CD4-positive, alpha-beta T cell treated with Interferon alpha-2 for 1 hour (primary cell): ENCODE measurements around the gene HPS4.
"Not testable (repeated sequence)": the region's sequence is repeated elsewhere in the genome, so short reads cannot be mapped to it uniquely, and the experiment has no call there.

Experiments used
- DNase-seq, 2 donors: peaks; one replicate each; pipeline ENCODE4 v3.0.0-alpha.2; 2020 to 2022

Gene HPS4

GRCh38 chr22:26483439-26484359 is at the start of gene HPS4, which contains the start of gene SRRD:
TSS of gene HPS4 (minus strand) at chr22:26483783. CDS start at chr22:26481762, 2,021 bp downstream.
TSS of gene SRRD (plus strand) at chr22:26483877. CDS start at chr22:26483891, 14 bp downstream.
- DNase-seq: peak; percentile 92 to 95

- no peak for DNase-seq
Measured at GRCh38 chr22:26529345-26529744, 45.8 kb upstream of the HPS4 start.

DNA sequence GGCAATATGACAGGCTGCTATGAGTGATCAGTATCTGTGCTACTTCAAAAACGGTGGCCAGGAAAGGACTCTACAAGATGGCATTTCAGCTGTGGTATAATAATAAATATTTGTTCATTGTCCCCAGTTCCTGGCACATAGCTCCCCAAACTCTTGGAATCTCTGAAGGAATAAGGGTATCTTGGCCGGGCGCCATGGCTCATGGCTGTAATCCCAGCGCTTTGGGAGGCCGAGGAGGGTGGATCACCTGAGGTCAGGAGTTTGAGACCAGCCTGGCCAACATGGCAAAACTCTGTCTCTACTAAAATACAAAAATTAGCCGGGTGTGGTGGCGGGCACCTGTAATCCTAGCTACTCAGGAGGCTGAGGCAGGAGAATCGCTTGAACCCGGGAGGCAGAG is 44.9 kb upstream of the HPS4 start:
- not testable (repeated sequence) for DNase-seq

- DNase-seq: no peak
Measured at GRCh38 chr22:26527574-26528465, 44.2 kb upstream of the HPS4 start.

DNA sequence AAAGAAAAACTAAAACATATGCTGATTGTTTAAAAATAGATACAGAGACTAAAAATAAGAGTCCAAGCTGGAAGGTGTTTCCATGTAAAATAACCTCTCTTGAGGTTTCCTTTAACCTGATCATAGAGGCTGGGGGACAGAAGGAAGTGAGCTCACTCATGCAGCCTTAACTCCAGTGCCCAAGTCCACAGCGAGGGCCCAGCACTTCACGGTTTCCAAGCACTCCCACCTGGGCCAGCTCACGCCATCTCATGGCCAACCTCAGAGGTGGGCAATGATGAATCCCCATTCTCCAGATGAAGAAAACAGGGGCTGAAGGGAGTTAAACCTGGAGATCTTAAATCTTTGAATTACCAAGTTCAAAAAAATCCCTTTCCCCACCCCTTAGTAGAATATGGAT is 43.6 kb upstream of the HPS4 start:
- no peak for DNase-seq

- no peak for DNase-seq
Measured at GRCh38 chr22:26525946-26526564, 42.5 kb upstream of the HPS4 start.

DNA sequence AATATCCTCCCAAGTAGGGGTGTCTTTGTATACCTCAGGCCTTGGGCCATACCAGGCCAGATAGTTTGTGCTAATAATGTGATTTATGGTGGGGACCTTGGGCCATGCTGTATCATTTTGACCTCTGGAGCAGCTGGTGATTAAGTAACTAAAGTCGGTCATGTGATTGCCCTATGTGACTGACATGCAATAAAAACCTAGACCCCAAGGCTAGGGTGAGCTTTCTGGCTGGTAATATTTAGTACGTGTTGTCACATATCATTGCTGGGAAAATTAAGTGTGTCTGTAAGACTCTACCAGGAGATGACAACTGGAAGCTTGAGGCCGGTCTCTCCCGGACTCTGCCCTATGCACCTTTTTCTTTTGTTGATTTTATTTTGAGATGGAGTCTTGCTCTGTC is 41.3 kb upstream of the HPS4 start:
- no peak for DNase-seq

DNA sequence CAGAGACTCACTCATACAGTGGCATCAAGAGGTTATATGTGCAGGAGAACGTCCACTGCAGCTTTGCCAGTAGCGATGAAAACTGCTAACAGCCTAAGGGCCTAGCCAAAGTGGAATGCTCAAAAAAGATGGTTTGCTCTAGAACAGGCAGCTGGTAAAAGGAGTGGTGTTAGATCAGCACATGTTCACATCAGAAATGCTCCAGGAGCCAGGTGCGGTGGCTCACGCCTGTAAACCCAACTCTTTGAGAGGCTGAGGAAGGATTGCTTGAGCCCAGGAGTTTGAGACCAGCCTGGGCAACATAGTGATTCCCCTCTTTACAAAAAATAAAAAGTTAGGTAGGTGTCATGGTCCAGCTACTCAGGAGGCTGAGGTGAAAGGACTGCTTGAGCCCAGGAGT is 39.0 kb upstream of the HPS4 start:
- no peak for DNase-seq

- DNase-seq: no peak
Measured at GRCh38 chr22:26522012-26522411, 38.4 kb upstream of the HPS4 start.

DNA sequence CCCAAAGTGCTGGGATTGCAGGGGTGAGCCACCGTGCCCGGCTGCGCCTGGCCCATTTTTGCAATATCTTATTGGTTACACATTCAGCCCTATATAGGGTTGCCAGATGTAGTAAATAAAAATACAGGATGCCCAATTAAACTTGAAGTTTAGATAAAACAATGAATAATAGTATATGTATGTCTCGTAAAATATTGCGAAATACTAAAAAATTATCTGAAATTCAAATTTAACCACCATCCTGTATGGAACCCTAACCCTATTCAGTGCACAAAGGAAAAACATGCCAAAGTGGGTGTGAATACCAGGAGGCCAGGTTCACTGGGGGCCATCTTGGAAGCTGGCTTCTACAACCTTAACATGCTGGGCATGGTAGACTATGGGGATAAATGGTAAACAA is 33.8 kb upstream of the HPS4 start:
- DNase-seq: no peak

DNA sequence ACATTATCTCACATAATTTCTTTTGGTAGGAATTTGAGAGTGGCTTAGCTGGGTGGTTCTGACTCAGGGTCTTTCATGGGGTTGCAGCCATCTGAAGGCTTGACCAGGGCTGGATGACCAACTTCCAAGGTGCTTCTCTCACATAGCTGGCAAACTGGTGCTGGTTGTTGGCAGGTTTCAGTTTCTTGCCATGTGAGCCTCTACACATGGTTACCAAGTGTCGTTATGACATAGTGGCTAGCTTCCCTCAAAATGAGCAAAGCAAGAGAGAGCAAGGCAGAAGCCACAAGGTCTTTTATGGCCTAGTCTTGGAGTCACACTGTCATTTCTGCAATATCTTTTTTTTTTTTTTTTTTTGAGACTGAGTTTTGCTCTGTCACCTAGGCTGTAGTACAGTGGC is 32.9 kb upstream of the HPS4 start:
- no peak for DNase-seq

GRCh38 chr22:26515931-26516330 is 32.3 kb upstream of the HPS4 start:
- no peak for DNase-seq

DNA sequence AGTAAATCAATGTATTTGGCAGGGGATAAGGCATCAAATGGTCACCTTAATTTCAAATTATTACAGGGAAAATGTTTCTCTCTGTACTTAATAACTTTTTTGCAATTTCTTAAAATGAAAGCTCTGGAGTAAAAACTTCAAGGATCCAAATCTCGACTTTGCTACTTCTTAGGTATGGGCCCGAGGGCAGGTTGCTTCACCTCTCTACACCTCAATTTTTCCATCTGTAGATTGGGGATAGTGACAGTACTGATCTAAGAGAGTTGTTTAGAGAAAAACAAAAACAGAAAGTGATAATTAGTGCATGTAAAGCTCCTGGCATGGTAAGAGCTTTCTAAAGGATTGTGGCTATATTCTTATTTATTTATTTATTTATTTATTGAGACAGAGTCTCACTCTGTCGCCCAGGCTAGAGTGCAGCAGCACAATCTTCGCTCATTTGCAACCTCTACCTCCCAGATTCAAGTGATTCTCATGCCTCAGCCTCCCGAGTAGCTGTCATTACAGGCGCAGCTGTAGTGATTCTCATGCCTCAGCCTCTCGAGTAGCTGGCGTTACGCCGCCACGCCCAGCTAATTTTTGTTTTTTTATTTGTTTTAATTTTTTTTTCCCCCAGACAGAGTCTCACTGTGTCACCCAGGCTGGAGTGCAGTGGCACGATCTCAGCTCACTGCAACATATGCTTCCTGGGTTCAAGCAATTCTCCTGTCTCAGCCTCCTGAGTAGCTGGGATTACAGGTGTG is 31.0 kb upstream of the HPS4 start:
- no peak for DNase-seq

DNA sequence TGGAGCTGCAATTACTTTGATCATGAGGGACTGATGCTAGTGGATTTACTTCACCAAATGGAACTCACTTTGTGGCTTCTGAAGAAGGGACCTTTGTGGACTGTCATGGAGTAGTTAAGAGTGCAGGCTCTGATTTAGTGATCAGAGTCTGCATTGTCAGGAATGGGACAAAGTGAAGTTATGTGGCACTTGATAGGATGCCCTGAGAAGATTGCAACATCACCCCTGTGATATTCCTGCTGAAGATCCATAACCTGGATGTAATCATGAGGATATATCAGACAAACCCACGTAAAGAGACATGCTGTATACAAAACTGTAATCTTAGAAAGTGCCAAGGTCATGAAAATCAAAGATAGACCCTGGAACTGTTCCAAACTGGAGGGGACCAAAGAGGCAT is 30.3 kb upstream of the HPS4 start:
- no peak for DNase-seq

GRCh38 chr22:26512149-26512793 is 28.7 kb upstream of the HPS4 start, which contains the start of gene TFIP11:
TSS of gene TFIP11 (minus strand) at chr22:26512473. CDS start at chr22:26510272, 2,201 bp downstream.
- peak; percentile 83 to 90 for DNase-seq

DNA sequence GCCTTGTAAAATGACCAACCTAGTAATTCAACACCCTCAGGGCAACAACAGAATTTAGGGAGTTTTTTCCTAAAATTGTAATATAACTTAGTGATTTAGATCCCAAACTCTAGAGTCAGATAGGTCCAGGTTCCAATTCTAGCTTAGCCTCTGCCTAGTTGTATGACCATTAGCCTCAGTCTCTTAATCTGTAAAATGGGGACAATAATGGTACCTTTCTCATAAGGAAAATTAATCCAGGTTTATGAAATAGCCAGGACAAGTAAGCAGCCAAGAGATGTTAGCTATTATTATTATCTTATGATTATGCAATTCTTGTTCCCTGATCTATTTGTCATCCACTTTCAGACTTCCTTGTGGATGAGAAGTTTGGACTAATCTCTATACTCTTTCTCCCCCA is 24.6 kb upstream of the HPS4 start:
- DNase-seq: no peak

- no peak for DNase-seq
Measured at GRCh38 chr22:26503758-26504157, 20.2 kb upstream of the HPS4 start.

DNA sequence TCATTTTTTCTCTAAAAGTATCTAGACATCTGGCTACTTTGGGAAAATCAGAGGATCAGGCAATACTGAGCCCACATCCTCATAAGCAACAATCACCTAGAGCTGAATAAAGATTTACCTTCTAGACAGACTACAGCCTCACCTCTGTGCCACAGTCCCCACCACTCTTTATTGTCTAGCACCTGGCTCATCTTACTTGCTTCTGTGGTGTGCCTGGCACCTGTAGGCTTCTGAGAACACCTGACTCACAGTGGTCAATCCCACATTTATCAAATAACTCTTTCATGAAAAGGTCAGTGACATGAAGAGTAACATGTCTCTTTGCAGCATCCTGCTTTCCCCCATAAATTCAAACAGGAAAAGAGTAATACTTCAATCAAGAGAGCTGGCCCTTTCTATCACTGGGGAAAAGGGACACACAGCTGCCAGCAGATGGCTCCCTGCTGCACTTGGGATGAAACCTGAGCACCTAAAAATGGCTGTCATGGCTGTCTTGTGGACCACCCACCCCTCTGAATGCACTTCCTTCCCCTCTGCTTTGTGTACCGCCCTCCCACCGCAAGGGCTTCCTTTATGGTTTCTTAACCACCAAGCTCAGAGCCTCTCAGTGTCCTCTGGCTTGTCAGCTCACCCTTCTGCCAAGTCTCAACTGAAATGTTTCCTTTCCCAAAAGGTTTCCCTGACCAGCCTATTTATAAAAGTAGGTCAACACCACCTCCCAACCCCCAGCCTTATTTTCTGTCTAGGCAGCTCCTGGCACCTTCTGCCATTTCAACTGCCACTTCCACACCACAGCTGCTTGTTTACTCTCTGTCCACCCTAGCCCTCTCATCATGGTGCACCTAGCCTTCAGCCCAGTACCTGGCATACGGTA is 19.3 kb upstream of the HPS4 start:
- peak; percentile 75 to 79 for DNase-seq

- DNase-seq: no peak
Measured at GRCh38 chr22:26501996-26502395, 18.4 kb upstream of the HPS4 start.

DNA sequence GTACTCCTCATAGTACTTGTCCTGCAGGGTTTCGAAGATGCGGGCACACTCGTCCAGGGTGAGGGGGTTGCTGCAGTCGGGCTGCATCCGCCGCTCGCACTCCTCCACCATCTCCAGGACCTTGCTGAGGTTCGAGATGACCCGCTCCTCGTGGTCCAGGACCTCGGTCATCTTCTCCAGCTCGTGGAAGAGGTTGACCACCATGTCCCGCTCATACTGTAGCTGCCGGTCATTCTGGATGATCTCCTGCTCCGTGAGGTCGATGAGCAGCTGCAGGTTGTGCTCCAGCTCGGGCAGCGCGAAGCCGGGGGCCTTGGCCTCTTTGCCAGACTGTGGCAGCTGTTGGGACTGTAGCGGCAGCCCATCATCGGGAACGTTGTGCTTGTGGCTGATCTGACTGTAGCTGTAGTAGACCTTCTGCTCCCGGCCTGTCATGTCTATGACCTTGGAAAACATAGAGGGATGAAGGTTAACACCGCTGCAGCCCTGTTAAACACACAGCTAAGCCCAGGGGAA is 15.7 kb upstream of the HPS4 start:
- DNase-seq: no peak

GRCh38 chr22:26496456-26496855 is 12.9 kb upstream of the HPS4 start:
- no peak for DNase-seq
